CD4-positive, alpha-beta memory T cell (primary cell): Measurements from ENCODE around the gene AMDHD2. TPM values are rescaled to one million over a fixed set of nuclear protein-coding genes. Genes with fewer than 3 reads are reported as not detected.
"Not testable (repeated sequence)": the region's sequence is repeated elsewhere in the genome, so short reads cannot be mapped to it uniquely, and the experiment has no call there.

Experiments used
- CTCF ChIA-PET: fragments of 350-600 bp; sonication (Branson Sonifier 250); formaldehyde crosslinking; loops from one replicate; lab custom pipeline; 2021; ENCODE audit warnings: inconsistent platforms; ENCODE audit not compliant: partially characterized antibody; lab: Charles Lee
- POLR2A ChIA-PET: fragments of 350-600 bp; sonication (Branson Sonifier 250); formaldehyde crosslinking; loops from one replicate; lab custom pipeline; 2021; ENCODE audit not compliant: partially characterized antibody; lab: Charles Lee
- DNase-seq, 5 donors: peaks; one replicate each; pipeline versions ENCODE4 v3.0.0 to v3.0.0-alpha.2; 2020 to 2022; ENCODE audit warnings: mixed read lengths in 1 of 5
- H3K27ac ChIP-seq: one replicate; pipeline ENCODE4 v1.7.0; 2013; ENCODE audit warnings: low read depth, low read length
- H3K27me3 ChIP-seq: 2 replicates; pipeline ENCODE4 v1.7.0; 2013; ENCODE audit warnings: mild to moderate bottlenecking, low read length, moderate library complexity; ENCODE audit not compliant: insufficient read depth
- H3K36me3 ChIP-seq: 2 replicates; pipeline ENCODE4 v1.7.0; 2013; ENCODE audit warnings: mild to moderate bottlenecking, low read length, moderate library complexity; ENCODE audit not compliant: insufficient read depth
- H3K4me1 ChIP-seq: 2 replicates; pipeline ENCODE4 v1.7.0; 2013; ENCODE audit warnings: mild to moderate bottlenecking, low read length, moderate library complexity; ENCODE audit not compliant: insufficient read depth
- H3K4me3 ChIP-seq, 2 donors: one replicate each; pipeline ENCODE4 v1.7.0; 2013; ENCODE audit warnings: low read length in 2 of 2, mild to moderate bottlenecking in 1 of 2
- H3K9me3 ChIP-seq, 2 donors: one replicate each; pipeline ENCODE4 v1.7.0; 2013; ENCODE audit warnings: low read length in 2 of 2, control low read depth in 1 of 2; ENCODE audit not compliant: control insufficient read depth in 1 of 2
- H3K27ac Mint-ChIP-seq, 7 donors: one replicate each; pipeline ENCODE4 v1.8.0; 2020 to 2021; ENCODE audit warnings: mixed read lengths in 7 of 7, mild to moderate bottlenecking in 6 of 7, inconsistent platforms in 3 of 7, moderate library complexity in 3 of 7
- H3K27me3 Mint-ChIP-seq, 2 donors: one replicate each; pipeline ENCODE4 v1.8.0; 2020 to 2021; ENCODE audit warnings: mixed read lengths in 2 of 2
- H3K36me3 Mint-ChIP-seq, 2 donors: one replicate each; pipeline ENCODE4 v1.8.0; 2020 to 2021; ENCODE audit warnings: mixed read lengths in 2 of 2, inconsistent platforms in 1 of 2, mild to moderate bottlenecking in 1 of 2
- H3K4me1 Mint-ChIP-seq, 4 donors: one replicate each; pipeline ENCODE4 v1.8.0; 2020 to 2021; ENCODE audit warnings: mixed read lengths in 4 of 4, mild to moderate bottlenecking in 1 of 4
- H3K4me3 Mint-ChIP-seq, 8 donors: one replicate each; pipeline ENCODE4 v1.8.0; 2020 to 2021; ENCODE audit warnings: mixed read lengths in 8 of 8, mild to moderate bottlenecking in 7 of 8, moderate library complexity in 6 of 8, inconsistent platforms in 3 of 8
- H3K9me3 Mint-ChIP-seq, 8 donors: one replicate each; pipeline ENCODE4 v1.8.0; 2020 to 2021; ENCODE audit warnings: mixed read lengths in 8 of 8, mild to moderate bottlenecking in 5 of 8, inconsistent platforms in 3 of 8, moderate library complexity in 1 of 8
- intact Hi-C: fragments of 100-400 bp; cut with micrococcal nuclease; formaldehyde crosslinking; loops from one replicate; pipeline ENCODE4 v1.15.1; 2023
- polyA plus RNA-seq, 2 donors: library from polyadenylated mRNA; unstranded; fragments of 300-500 nt; fragmentation: Illumina TruSeq; gene quantifications; one replicate each; pipeline ENCODE4 v1.2.3, GENCODE V29; 2021
- total RNA-seq, 2 experiments: library from RNA; stranded (reverse); gene quantifications; one replicate each; pipeline ENCODE4 v1.2.3, GENCODE V29; 2021

Gene AMDHD2
- total and polyA plus RNA-seq, 4 experiments from 2014 or later: 17.0 to 121 (median 68.1) TPM

GRCh38 chr16:2477327-2477726 lies 42.8 kb upstream of the AMDHD2 start:
- H3K27me3 ChIP-seq: peaks cover 5% of the 10 kb centered on the region
- H3K4me1 Mint-ChIP-seq: peaks cover 6 to 26% (median 13%) of the 10 kb centered on the region in 4 donors
- intact Hi-C loops: no loop called here
- H3K4me3 ChIP-seq: no peak overlapping the region
- no peaks in the 10 kb centered on the region for H3K36me3 Mint-ChIP-seq
- H3K9me3 Mint-ChIP-seq: peaks cover 0 to 2% (median 0%) of the 10 kb centered on the region in 8 donors
- peak overlapping the region in 1 of 7 donors; percentile 12 for H3K27ac Mint-ChIP-seq
- DNase-seq: no peak
- H3K4me3 Mint-ChIP-seq: no peak overlapping the region
- H3K9me3 ChIP-seq: no peaks in the 10 kb centered on the region
- H3K4me1 ChIP-seq: peaks cover 27% of the 10 kb centered on the region
- CTCF ChIA-PET: no interaction called here
- H3K36me3 ChIP-seq: no peaks in the 10 kb centered on the region
- H3K27ac ChIP-seq: no peak overlapping the region
- POLR2A ChIA-PET: no interaction called here
- peaks cover 2 to 4% of the 10 kb centered on the region in 2 donors for H3K27me3 Mint-ChIP-seq

- no peaks in the 10 kb centered on the region for H3K9me3 ChIP-seq
- ChIA-PET CTCF (interaction anchor here (1.3 kb wide), 1 partner anchor 44 kb away, joined by 4 read pairs; no protein-coding TSS in a partner anchor), POLR2A (interaction anchor here (0.7 kb wide), 1 partner anchor 323 kb away, joined by 3 read pairs; the partner anchor contains the start of gene TRAF7)
- Mint-ChIP-seq H3K4me3 (no peak overlapping the region), H3K27me3 (peaks cover 0 to under 1% of the 10 kb centered on the region in 2 donors), H3K9me3 (peaks cover 0 to 2% (median 0%) of the 10 kb centered on the region in 8 donors), H3K4me1 (peaks cover 6 to 22% (median 10%) of the 10 kb centered on the region in 4 donors), H3K36me3 (no peaks in the 10 kb centered on the region), H3K27ac (peak overlapping the region in 1 of 7 donors; percentile 72)
- no peak overlapping the region for H3K4me3 ChIP-seq
- H3K27me3 ChIP-seq: no peaks in the 10 kb centered on the region
- no peak for DNase-seq
- no peak overlapping the region for H3K27ac ChIP-seq
- intact Hi-C loops: no loop called here
- no peaks in the 10 kb centered on the region for H3K36me3 ChIP-seq
- peaks cover 20% of the 10 kb centered on the region for H3K4me1 ChIP-seq
Measured at GRCh38 chr16:2478279-2478678, 41.9 kb upstream of the AMDHD2 start.

- H3K27me3 Mint-ChIP-seq, POLR2A ChIA-PET, CTCF ChIA-PET, H3K27me3 ChIP-seq, H3K36me3 ChIP-seq, H3K9me3 Mint-ChIP-seq, H3K9me3 ChIP-seq, H3K4me3 ChIP-seq, intact Hi-C loops, H3K36me3 Mint-ChIP-seq, H3K4me3 Mint-ChIP-seq, H3K27ac ChIP-seq: not testable (repeated sequence)
- peak in 1 of 5 donors; percentile 5 for DNase-seq
- Mint-ChIP-seq H3K4me1 (peaks cover 6 to 21% (median 10%) of the 10 kb centered on the region in 4 donors), H3K27ac (peak overlapping the region in 1 of 7 donors; percentile 27)
- peaks cover 13% of the 10 kb centered on the region for H3K4me1 ChIP-seq
Measured at GRCh38 chr16:2479996-2480395, 40.2 kb upstream of the AMDHD2 start.

GRCh38 chr16:2480948-2481347 lies 39.2 kb upstream of the AMDHD2 start:
- no peak overlapping the region for H3K4me3 Mint-ChIP-seq

GRCh38 chr16:2481676-2482075 lies 38.5 kb upstream of the AMDHD2 start:
- peaks cover 4 to 17% (median 7%) of the 10 kb centered on the region in 4 donors for H3K4me1 Mint-ChIP-seq
- ChIA-PET CTCF (interaction anchor here (1.1 kb wide), 1 partner anchor 12 kb away, joined by 3 read pairs; no protein-coding TSS in a partner anchor), POLR2A (interaction anchor here (1.2 kb wide), 1 partner anchor 32 kb away, joined by 3 read pairs; the partner anchor contains the start of gene ATP6V0C)
- H3K27me3 ChIP-seq: no peaks in the 10 kb centered on the region
- intact Hi-C loops: no loop called here
- H3K27me3 Mint-ChIP-seq: no peaks in the 10 kb centered on the region
- H3K4me3 Mint-ChIP-seq: no peak overlapping the region
- H3K27ac Mint-ChIP-seq: peak overlapping the region in 1 of 7 donors; percentile 48
- H3K9me3 ChIP-seq: no peaks in the 10 kb centered on the region
- H3K36me3 Mint-ChIP-seq: no peaks in the 10 kb centered on the region
- no peak overlapping the region for H3K4me3 ChIP-seq
- no peak overlapping the region for H3K27ac ChIP-seq
- peaks cover 3% of the 10 kb centered on the region for H3K4me1 ChIP-seq
- peaks cover 0 to 2% (median 0%) of the 10 kb centered on the region in 8 donors for H3K9me3 Mint-ChIP-seq
- no peak for DNase-seq
- H3K36me3 ChIP-seq: no peaks in the 10 kb centered on the region

More at GRCh38 chr16:2480948-2481347, 39.2 kb upstream of the AMDHD2 start:
- Histone ChIP-seq H3K4me1 (peaks cover 7% of the 10 kb centered on the region), H3K27me3 (no peaks in the 10 kb centered on the region), H3K36me3 (no peaks in the 10 kb centered on the region), H3K9me3 (no peaks in the 10 kb centered on the region), H3K4me3 (no peak overlapping the region), H3K27ac (no peak overlapping the region)
- Mint-ChIP-seq H3K27ac (no peak overlapping the region), H3K27me3 (no peaks in the 10 kb centered on the region), H3K36me3 (no peaks in the 10 kb centered on the region), H3K4me1 (peaks cover 5 to 23% (median 9%) of the 10 kb centered on the region in 4 donors), H3K9me3 (peaks cover 0 to 2% (median 0%) of the 10 kb centered on the region in 8 donors)
- POLR2A ChIA-PET: no interaction called here
- CTCF ChIA-PET: interaction anchor here (1.1 kb wide), 1 partner anchor 11 kb away, joined by 3 read pairs; no protein-coding TSS in a partner anchor
- DNase-seq: no peak
- intact Hi-C loops: no loop called here

GRCh38 chr16:2482249-2482648 lies 37.9 kb upstream of the AMDHD2 start:
- Mint-ChIP-seq H3K4me3 (no peak overlapping the region), H3K4me1 (peaks cover 7 to 18% (median 9%) of the 10 kb centered on the region in 4 donors), H3K9me3 (peaks cover 0 to 2% (median 0%) of the 10 kb centered on the region in 8 donors), H3K27me3 (no peaks in the 10 kb centered on the region), H3K27ac (no peak overlapping the region), H3K36me3 (peaks cover 0 to 1% of the 10 kb centered on the region in 2 donors)
- ChIA-PET POLR2A (interaction anchor here (1.2 kb wide), 1 partner anchor 32 kb away, joined by 3 read pairs; the partner anchor contains the start of gene ATP6V0C), CTCF (no interaction called here)
- intact Hi-C loops: no loop called here
- Histone ChIP-seq H3K9me3 (no peaks in the 10 kb centered on the region), H3K4me3 (no peak overlapping the region), H3K4me1 (peaks cover 9% of the 10 kb centered on the region), H3K36me3 (no peaks in the 10 kb centered on the region), H3K27ac (no peak overlapping the region), H3K27me3 (no peaks in the 10 kb centered on the region)
- peak in 1 of 5 donors; percentile 27 for DNase-seq

GRCh38 chr16:2482708-2483534 lies 37.2 kb upstream of the AMDHD2 start:
- no peak for DNase-seq
- H3K36me3 ChIP-seq: no peaks in the 10 kb centered on the region
- Mint-ChIP-seq H3K9me3 (peaks cover 0 to 2% (median 0%) of the 10 kb centered on the region in 8 donors), H3K4me1 (peaks cover 10 to 18% (median 14%) of the 10 kb centered on the region in 4 donors), H3K27me3 (no peaks in the 10 kb centered on the region), H3K4me3 (no peak overlapping the region), H3K27ac (peak overlapping the region in 3 of 7 donors; percentile 9 to 84 (median 60)), H3K36me3 (peaks cover 0 to 1% of the 10 kb centered on the region in 2 donors)
- H3K4me1 ChIP-seq: peaks cover 14% of the 10 kb centered on the region
- POLR2A ChIA-PET: interaction anchor here (1.2 to 1.7 kb wide), 2 partner anchors 9 to 31 kb away, joined by 3 to 6 read pairs; partner anchors contain the start of genes ATP6V0C and TBC1D24
- no peak overlapping the region for H3K27ac ChIP-seq
- no peak overlapping the region for H3K4me3 ChIP-seq
- H3K9me3 ChIP-seq: no peaks in the 10 kb centered on the region
- CTCF ChIA-PET: no interaction called here
- intact Hi-C loops: no loop called here
- H3K27me3 ChIP-seq: no peaks in the 10 kb centered on the region
